Gastrocnemius medialis (tissue), 4 donors: ENCODE results near the gene RDH16. TPM values are rescaled to one million over a fixed set of nuclear protein-coding genes. Genes with fewer than 3 reads are reported as not detected.

ENCODE experiments used
- ATAC-seq, 2 donors: fragments of 150-250 bp; one replicate each; pipeline ENCODE4 v1.9.1; 2016
- DNase-seq, 2 donors: peaks; one replicate each; pipeline ENCODE4 v3.0.0-alpha.2; 2019
- H3K27ac ChIP-seq, 4 donors: fragments of 200-600 bp; sonication (generic); 1 replicate in 1 of 4; 2 replicates in 3 of 4; pipeline ENCODE4 v1.5.1; 2016 to 2018; ENCODE audit warnings: mild to moderate bottlenecking in 2 of 4, moderate library complexity in 1 of 4
- H3K27me3 ChIP-seq, 3 donors: fragments of 200-600 bp; sonication (generic) in 2 of 3; 1 replicate in 1 of 3; 2 replicates in 2 of 3; pipeline versions ENCODE4 v1.5.1 to v1.6.0; 2016 to 2019; ENCODE audit warnings: mild to moderate bottlenecking in 1 of 3, moderate library complexity in 1 of 3
- H3K36me3 ChIP-seq, 2 donors: fragments of 200-600 bp; sonication (generic) in 1 of 2; one replicate each; pipeline ENCODE4 v1.5.1; 2017 to 2018
- H3K4me1 ChIP-seq, 2 donors: fragments of 200-600 bp; sonication (generic) in 1 of 2; one replicate each; pipeline ENCODE4 v1.5.1; 2016 to 2017; ENCODE audit warnings: mild to moderate bottlenecking in 2 of 2
- H3K4me3 ChIP-seq, 4 donors: fragments of 200-600 bp; sonication (generic) in 3 of 4; 1 replicate in 1 of 4; 2 replicates in 3 of 4; pipeline ENCODE4 v1.5.1; 2016 to 2019; ENCODE audit warnings: mild to moderate bottlenecking in 2 of 4
- H3K9me3 ChIP-seq, 3 donors: fragments of 200-600 bp; sonication (generic) in 2 of 3; 1 replicate in 1 of 3; 2 replicates in 2 of 3; pipeline ENCODE4 v1.5.1; 2016 to 2019
- POLR2A ChIP-seq, 2 donors: fragments of 450-650 bp; IDR thresholded peaks; one replicate each; pipeline ENCODE4 v1.6.1; 2017; ENCODE audit warnings: antibody characterized with exemption in 2 of 2, mild to moderate bottlenecking in 2 of 2, moderate library complexity in 2 of 2
- in situ Hi-C, 4 donors: fragments of 200-750 bp; cut with MboI; loops; one replicate each; pipeline versions ENCODE4 v1.15.0 to v1.8.0; 2017; ENCODE audit warnings: low sequenced_read_pairs in 4 of 4
- intact Hi-C: fragments of 100-400 bp; cut with DNase I; formaldehyde crosslinking; loops from one replicate; pipeline ENCODE4 v1.15.1; 2023; ENCODE audit warnings: low total_unique reads
- total RNA-seq, 4 donors: library from RNA; depleted of rRNA; stranded (reverse); fragments of >200 nt; gene quantifications; one replicate each; pipeline versions ENCODE4 v1.1.0 to v1.2.3, GENCODE V29; 2016
- TF ChIP-seq, protein P1 (sequence below), 5 experiments: fragments of 450-650 bp in 3 of 5; fragments of 200-600 bp in 2 of 5; sonication (generic) in 2 of 5; IDR thresholded peaks in 4 of 5; conservative IDR thresholded peaks in 1 of 5; 1 replicate in 4 of 5; 2 replicates in 1 of 5; pipeline ENCODE4 v1.5.1; 2016 to 2019; ENCODE audit warnings: antibody characterized with exemption in 5 of 5, mild to moderate bottlenecking in 3 of 5, moderate library complexity in 3 of 5

Gene RDH16
- total RNA-seq, 4 donors from 2014 or later, result 0.56 to 1.1 (median 0.67) TPM

DNA sequence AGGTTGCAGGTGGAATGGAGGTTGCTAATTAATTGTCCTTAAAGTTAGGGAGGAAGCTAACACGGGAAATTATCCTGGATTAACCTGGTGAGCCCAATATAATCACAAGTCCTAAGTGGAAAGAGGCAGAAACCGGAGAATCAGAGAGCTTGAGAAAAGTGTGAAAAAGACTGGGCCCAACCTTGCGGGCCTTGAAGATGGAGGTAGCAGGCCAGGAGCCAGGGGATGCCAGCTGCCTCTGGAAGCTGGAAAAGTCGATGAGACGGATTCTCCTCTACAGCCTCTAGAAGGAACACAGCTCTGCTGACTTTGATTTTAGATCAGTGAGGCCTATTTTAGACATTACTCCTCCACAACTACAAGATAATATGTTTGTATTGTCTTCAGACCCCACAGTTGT, 25.3 kb downstream of the RDH16 start:
- H3K4me1 ChIP-seq, result no peaks in the 10 kb centered on the region
- TF ChIP-seq, protein P1, sequence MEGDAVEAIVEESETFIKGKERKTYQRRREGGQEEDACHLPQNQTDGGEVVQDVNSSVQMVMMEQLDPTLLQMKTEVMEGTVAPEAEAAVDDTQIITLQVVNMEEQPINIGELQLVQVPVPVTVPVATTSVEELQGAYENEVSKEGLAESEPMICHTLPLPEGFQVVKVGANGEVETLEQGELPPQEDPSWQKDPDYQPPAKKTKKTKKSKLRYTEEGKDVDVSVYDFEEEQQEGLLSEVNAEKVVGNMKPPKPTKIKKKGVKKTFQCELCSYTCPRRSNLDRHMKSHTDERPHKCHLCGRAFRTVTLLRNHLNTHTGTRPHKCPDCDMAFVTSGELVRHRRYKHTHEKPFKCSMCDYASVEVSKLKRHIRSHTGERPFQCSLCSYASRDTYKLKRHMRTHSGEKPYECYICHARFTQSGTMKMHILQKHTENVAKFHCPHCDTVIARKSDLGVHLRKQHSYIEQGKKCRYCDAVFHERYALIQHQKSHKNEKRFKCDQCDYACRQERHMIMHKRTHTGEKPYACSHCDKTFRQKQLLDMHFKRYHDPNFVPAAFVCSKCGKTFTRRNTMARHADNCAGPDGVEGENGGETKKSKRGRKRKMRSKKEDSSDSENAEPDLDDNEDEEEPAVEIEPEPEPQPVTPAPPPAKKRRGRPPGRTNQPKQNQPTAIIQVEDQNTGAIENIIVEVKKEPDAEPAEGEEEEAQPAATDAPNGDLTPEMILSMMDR (IDR thresholded peaks at IDR 0.05 in 4 of 5, conservative IDR thresholded peaks at IDR 0.05 in 1 of 5), result no peak
- no peak for TF ChIP-seq POLR2A (IDR thresholded peaks at IDR 0.05)
- DNase-seq (no peak), ATAC-seq (no peak)
- intact Hi-C loops, result no loop called here
- in situ Hi-C loops, result no loop called here
- H3K27me3 ChIP-seq, result no peaks in the 10 kb centered on the region
- no peak overlapping the region for H3K4me3 ChIP-seq
- no peaks in the 10 kb centered on the region for H3K36me3 ChIP-seq
- H3K9me3 ChIP-seq, result no peaks in the 10 kb centered on the region
- no peak overlapping the region for H3K27ac ChIP-seq

DNA sequence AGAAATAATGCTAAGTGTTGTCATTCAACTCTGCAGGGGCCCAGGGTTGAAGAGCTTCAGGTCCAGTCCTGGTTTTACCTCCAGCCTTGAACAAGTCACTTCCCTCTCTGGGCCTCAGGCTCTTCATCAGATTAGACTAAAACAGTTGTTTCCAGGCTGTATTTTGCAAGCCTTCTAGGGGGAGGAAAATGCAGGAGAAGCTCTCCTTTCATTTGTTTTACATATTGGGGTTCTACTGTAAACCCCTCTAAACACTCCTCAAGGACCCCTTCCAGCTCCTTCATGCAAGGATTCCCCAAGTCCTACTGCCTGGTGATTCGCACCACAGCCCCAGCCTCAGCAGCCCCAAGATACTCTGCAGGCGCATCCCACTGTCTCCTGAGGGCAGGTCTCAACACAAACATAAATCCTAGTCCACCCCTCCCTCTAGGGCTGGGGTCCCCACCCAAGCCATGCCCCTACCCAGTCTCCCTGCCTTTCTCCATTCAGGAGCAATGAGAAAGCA, 25.9 kb downstream of the RDH16 start:
- Histone ChIP-seq H3K4me1 (no peaks in the 10 kb centered on the region), H3K27ac (no peak overlapping the region), H3K9me3 (no peaks in the 10 kb centered on the region), H3K36me3 (no peaks in the 10 kb centered on the region), H3K4me3 (no peak overlapping the region), H3K27me3 (no peaks in the 10 kb centered on the region)
- TF ChIP-seq POLR2A (IDR thresholded peaks at IDR 0.05), result no peak
- TF ChIP-seq, protein P1 (IDR thresholded peaks at IDR 0.05 in 4 of 5, conservative IDR thresholded peaks at IDR 0.05 in 1 of 5), result no peak
- ATAC-seq, result no peak
- no peak for DNase-seq
- intact Hi-C loops, result no loop called here
- in situ Hi-C loops, result no loop called here

DNA sequence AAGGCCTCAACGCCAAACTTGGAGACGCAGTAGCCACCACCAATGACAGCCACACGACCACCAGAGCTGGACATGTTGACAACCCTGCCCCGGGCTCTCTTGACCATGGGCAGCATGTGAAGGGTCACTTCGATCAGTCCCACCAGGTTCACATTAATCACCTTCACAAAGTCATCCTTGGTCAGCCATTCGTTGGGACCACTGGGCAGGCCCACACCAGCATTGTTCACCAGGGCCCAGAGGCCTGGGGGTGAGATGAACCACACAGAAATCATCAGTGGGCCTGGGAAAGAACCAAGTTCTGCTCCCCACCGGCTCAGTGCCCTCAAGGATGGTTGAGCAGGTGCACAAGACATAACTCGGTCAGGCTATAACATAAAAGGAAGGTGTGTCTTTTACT, 27.2 kb downstream of the RDH16 start:
- Histone ChIP-seq H3K4me1 (no peaks in the 10 kb centered on the region), H3K36me3 (no peaks in the 10 kb centered on the region), H3K4me3 (no peak overlapping the region), H3K27me3 (no peaks in the 10 kb centered on the region), H3K27ac (no peak overlapping the region), H3K9me3 (no peaks in the 10 kb centered on the region)
- intact Hi-C loops (no loop called here), in situ Hi-C loops (no loop called here)
- ATAC-seq (no peak), DNase-seq (no peak)
- no peak for TF ChIP-seq POLR2A (IDR thresholded peaks at IDR 0.05)
- TF ChIP-seq, protein P1 (IDR thresholded peaks at IDR 0.05 in 4 of 5, conservative IDR thresholded peaks at IDR 0.05 in 1 of 5), result no peak

DNA sequence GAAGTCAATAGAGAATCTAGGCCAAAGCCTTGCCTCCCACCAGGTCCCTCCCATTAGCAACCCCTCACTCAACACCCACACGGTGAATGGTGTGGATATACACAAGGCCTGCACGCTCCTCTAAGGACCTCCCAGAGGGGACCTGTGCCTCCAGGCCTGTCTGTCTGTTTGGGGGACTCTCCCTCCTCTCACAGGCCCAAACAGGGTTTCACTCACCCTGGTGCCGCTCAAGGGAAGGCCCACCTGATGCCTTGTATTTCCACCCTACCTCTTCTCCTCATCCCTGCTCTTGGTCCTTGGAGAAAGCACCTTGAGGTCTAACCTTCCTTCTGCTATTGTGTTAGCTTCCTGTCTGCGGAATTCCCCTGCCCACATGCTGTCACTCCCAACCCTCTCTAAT, 27.6 kb downstream of the RDH16 start:
- ATAC-seq (no peak), DNase-seq (no peak)
- Histone ChIP-seq H3K4me3 (no peak overlapping the region), H3K9me3 (no peaks in the 10 kb centered on the region), H3K4me1 (no peaks in the 10 kb centered on the region), H3K36me3 (no peaks in the 10 kb centered on the region), H3K27ac (no peak overlapping the region), H3K27me3 (no peaks in the 10 kb centered on the region)
- in situ Hi-C loops, result no loop called here
- intact Hi-C loops, result no loop called here
- TF ChIP-seq, protein P1 (IDR thresholded peaks at IDR 0.05 in 4 of 5, conservative IDR thresholded peaks at IDR 0.05 in 1 of 5), result no peak
- no peak for TF ChIP-seq POLR2A (IDR thresholded peaks at IDR 0.05)

DNA sequence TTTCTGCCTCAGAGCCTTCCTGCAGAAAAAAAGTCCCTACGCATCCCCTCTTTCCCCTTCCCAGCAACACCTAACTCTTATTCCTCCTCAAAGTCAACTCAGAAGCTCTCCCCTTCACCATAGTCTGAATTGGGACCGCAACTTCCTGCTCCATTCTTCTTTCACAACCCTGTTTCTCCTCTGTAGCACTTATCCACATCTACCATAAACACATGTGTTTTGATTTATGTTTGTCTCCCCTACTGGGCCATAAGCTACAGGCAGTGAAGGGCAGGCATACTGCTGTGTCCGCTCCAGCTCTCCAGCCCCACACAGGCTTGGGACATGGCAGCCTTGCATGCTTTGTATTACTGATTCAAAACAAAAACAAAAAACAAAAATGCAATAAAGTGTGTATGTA, 29.1 kb downstream of the RDH16 start:
- H3K9me3 ChIP-seq, result no peaks in the 10 kb centered on the region
- no peak for DNase-seq
- intact Hi-C loops, result no loop called here

More for the DNA sequence above, 29.1 kb downstream of the RDH16 start:
- Histone ChIP-seq H3K27ac (no peak overlapping the region), H3K4me3 (no peak overlapping the region), H3K4me1 (no peaks in the 10 kb centered on the region), H3K27me3 (no peaks in the 10 kb centered on the region), H3K36me3 (no peaks in the 10 kb centered on the region)
- in situ Hi-C loops, result no loop called here
- no peak for ATAC-seq
- no peak for TF ChIP-seq POLR2A (IDR thresholded peaks at IDR 0.05)
- TF ChIP-seq, protein P1 (IDR thresholded peaks at IDR 0.05 in 4 of 5, conservative IDR thresholded peaks at IDR 0.05 in 1 of 5), result no peak
